MM.1S (cell line): ENCODE measurements around the gene MARK4.

Source experiments
- DNase-seq: peaks from one replicate; pipeline ENCODE4 v3.0.0-alpha.2; 2015
- H2AFZ ChIP-seq: fragments of 300-600 bp; sonication (generic); 2 replicates; pipeline ENCODE4 v1.6.0; 2016; ENCODE audit warnings: antibody characterized with exemption, low read length
- H3F3A ChIP-seq: fragments of 300-600 bp; sonication (generic); 2 replicates; pipeline ENCODE4 v1.6.1; 2016; ENCODE audit warnings: mild to moderate bottlenecking, antibody characterized with exemption, low read length, moderate library complexity, mixed read lengths; ENCODE audit not compliant: insufficient read depth
- H3K27ac ChIP-seq: fragments of 300-600 bp; sonication (generic); 2 replicates; pipeline ENCODE4 v1.5.1; 2016; ENCODE audit warnings: mild to moderate bottlenecking, low read length
- H3K27me3 ChIP-seq: fragments of 300-600 bp; sonication (generic); replicated peaks from 2 replicates; pipeline ENCODE4 v1.6.0; 2016; ENCODE audit warnings: low read length; ENCODE audit not compliant: insufficient read depth
- H3K36me3 ChIP-seq: fragments of 300-600 bp; sonication (generic); replicated peaks from 2 replicates; pipeline ENCODE4 v1.6.1; 2016; ENCODE audit warnings: mild to moderate bottlenecking, low read length, mixed read lengths; ENCODE audit not compliant: insufficient read depth
- H3K4me1 ChIP-seq: fragments of 300-600 bp; sonication (generic); 2 replicates; pipeline ENCODE4 v1.6.1; 2016; ENCODE audit warnings: low read length, mixed read lengths
- H3K4me2 ChIP-seq: fragments of 300-600 bp; sonication (generic); 2 replicates; pipeline ENCODE4 v1.6.0; 2016; ENCODE audit warnings: low read depth, low read length
- H3K4me3 ChIP-seq: fragments of 300-600 bp; sonication (generic); 2 replicates; pipeline ENCODE4 v1.5.1; 2016; ENCODE audit warnings: low read length, mixed read lengths
- H3K79me2 ChIP-seq: fragments of 300-600 bp; sonication (generic); 2 replicates; pipeline ENCODE4 v1.6.1; 2016; ENCODE audit warnings: mixed run types, low read length, mixed read lengths
- H3K9ac ChIP-seq: fragments of 300-600 bp; sonication (generic); 2 replicates; pipeline ENCODE4 v1.6.1; 2016; ENCODE audit warnings: low read length, mixed read lengths
- H3K9me2 ChIP-seq: fragments of 300-600 bp; sonication (generic); replicated peaks from 2 replicates; pipeline ENCODE4 v1.6.1; 2016; ENCODE audit warnings: mild to moderate bottlenecking, low read length, mixed read lengths; ENCODE audit not compliant: insufficient read depth
- H3K9me3 ChIP-seq: fragments of 300-600 bp; sonication (generic); replicated peaks from 2 replicates; pipeline ENCODE4 v1.6.1; 2016; ENCODE audit warnings: mild to moderate bottlenecking, low read length, mixed read lengths; ENCODE audit not compliant: insufficient read depth
- H4K20me1 ChIP-seq: fragments of 300-600 bp; sonication (generic); 2 replicates; pipeline ENCODE4 v1.6.1; 2016; ENCODE audit warnings: mild to moderate bottlenecking, low read length, moderate library complexity, mixed read lengths; ENCODE audit not compliant: insufficient read depth
- EZH2 ChIP-seq: fragments of 300-600 bp; sonication (generic); optimal IDR thresholded peaks from 2 replicates; pipeline ENCODE3; 2017; ENCODE audit warnings: low read depth, mild to moderate bottlenecking, antibody characterized with exemption, low read length, mixed read lengths
- EZH2phosphoT487 ChIP-seq: fragments of 300-600 bp; sonication (generic); IDR thresholded peaks from 2 replicates; pipeline ENCODE4 v1.6.1; 2018; ENCODE audit warnings: antibody characterized with exemption, low read length
- TF ChIP-seq, protein P1 (sequence below): fragments of 300-600 bp; sonication (generic); IDR thresholded peaks from 2 replicates; pipeline ENCODE4 v1.5.1; 2016; ENCODE audit warnings: antibody characterized with exemption, low read length, mixed read lengths

Gene MARK4

GRCh38 chr19:45320997-45321775, 70.1 kb downstream of the MARK4 start:
- no peaks in the 10 kb centered on the region for H3K9me3 ChIP-seq
- H3K9ac ChIP-seq = no peak overlapping the region
- H3F3A ChIP-seq = no peaks in the 10 kb centered on the region
- no peaks in the 10 kb centered on the region for H3K79me2 ChIP-seq
- no peak overlapping the region for H2AFZ ChIP-seq
- H4K20me1 ChIP-seq = no peaks in the 10 kb centered on the region
- H3K27me3 ChIP-seq = peaks cover 58% of the 10 kb centered on the region
- DNase-seq = no peak
- H3K4me2 ChIP-seq = no peak overlapping the region
- H3K36me3 ChIP-seq = no peaks in the 10 kb centered on the region
- no peak overlapping the region for H3K27ac ChIP-seq
- H3K9me2 ChIP-seq = no peaks in the 10 kb centered on the region
- no peaks in the 10 kb centered on the region for H3K4me1 ChIP-seq
- TF ChIP-seq, protein P1, sequence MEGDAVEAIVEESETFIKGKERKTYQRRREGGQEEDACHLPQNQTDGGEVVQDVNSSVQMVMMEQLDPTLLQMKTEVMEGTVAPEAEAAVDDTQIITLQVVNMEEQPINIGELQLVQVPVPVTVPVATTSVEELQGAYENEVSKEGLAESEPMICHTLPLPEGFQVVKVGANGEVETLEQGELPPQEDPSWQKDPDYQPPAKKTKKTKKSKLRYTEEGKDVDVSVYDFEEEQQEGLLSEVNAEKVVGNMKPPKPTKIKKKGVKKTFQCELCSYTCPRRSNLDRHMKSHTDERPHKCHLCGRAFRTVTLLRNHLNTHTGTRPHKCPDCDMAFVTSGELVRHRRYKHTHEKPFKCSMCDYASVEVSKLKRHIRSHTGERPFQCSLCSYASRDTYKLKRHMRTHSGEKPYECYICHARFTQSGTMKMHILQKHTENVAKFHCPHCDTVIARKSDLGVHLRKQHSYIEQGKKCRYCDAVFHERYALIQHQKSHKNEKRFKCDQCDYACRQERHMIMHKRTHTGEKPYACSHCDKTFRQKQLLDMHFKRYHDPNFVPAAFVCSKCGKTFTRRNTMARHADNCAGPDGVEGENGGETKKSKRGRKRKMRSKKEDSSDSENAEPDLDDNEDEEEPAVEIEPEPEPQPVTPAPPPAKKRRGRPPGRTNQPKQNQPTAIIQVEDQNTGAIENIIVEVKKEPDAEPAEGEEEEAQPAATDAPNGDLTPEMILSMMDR = no peak
- no peak overlapping the region for H3K4me3 ChIP-seq

DNA sequence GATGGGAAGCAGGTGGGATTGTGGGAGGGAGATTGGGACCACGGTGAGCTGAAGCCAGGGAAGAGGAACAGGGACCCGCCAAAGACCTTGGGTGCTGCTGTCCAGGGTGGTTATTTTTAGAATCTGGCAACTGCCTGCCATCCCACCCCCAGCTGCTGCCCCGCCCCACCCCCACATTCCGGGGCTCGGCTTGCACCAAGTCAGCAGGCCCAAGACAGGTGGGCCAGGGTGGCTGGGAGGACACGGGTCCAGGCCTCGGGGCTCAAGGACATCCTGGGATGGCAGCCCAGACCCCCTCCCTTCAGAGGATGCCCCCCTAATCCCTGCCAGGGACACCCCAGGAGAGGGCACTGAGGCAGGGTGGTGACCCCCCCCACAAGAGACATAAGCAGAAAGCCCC, 70.8 kb downstream of the MARK4 start:
- DNase-seq = no peak
- Histone ChIP-seq H3K4me1 (no peaks in the 10 kb centered on the region), H4K20me1 (no peaks in the 10 kb centered on the region), H3K9me2 (no peaks in the 10 kb centered on the region), H3K27me3 (peaks cover 52% of the 10 kb centered on the region), H3K9me3 (no peaks in the 10 kb centered on the region), H3K79me2 (no peaks in the 10 kb centered on the region), H3K4me2 (no peak overlapping the region), H3K27ac (no peak overlapping the region), H3K36me3 (no peaks in the 10 kb centered on the region), H3F3A (no peaks in the 10 kb centered on the region), H3K4me3 (no peak overlapping the region), H3K9ac (no peak overlapping the region), H2AFZ (no peak overlapping the region)
- TF ChIP-seq EZH2phosphoT487 (no peak), EZH2 (no peak)
- TF ChIP-seq, protein P1 = no peak

DNA sequence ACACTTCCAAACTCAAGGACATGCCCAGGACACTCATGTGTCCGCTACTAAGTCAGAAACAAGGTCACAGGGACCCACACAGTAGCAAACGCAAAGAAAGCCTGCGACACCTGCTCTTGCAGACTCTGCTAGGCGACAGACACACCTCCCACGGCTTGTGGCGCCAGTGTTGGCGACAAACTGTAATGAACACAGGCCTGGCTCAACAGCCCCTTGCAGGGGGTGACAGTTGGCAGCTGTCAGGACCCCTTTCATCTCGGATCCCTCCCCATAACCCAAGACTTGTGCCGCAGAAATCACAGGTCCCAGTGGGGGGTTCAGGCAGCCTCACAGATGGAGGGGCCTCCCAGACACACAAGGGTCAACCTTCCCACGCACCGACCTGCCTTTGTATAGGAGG, 71.2 kb downstream of the MARK4 start:
- no peaks in the 10 kb centered on the region for H3K79me2 ChIP-seq
- no peaks in the 10 kb centered on the region for H3K9me2 ChIP-seq
- no peak overlapping the region for H3K9ac ChIP-seq
- H3K36me3 ChIP-seq = no peaks in the 10 kb centered on the region
- no peak for TF ChIP-seq EZH2
- TF ChIP-seq EZH2phosphoT487 = no peak
- TF ChIP-seq, protein P1 = no peak
- no peaks in the 10 kb centered on the region for H4K20me1 ChIP-seq
- H3K4me1 ChIP-seq = no peaks in the 10 kb centered on the region
- no peaks in the 10 kb centered on the region for H3F3A ChIP-seq
- no peak for DNase-seq
- H3K27ac ChIP-seq = no peak overlapping the region
- no peak overlapping the region for H3K4me2 ChIP-seq
- H3K9me3 ChIP-seq = no peaks in the 10 kb centered on the region
- H3K27me3 ChIP-seq = peaks cover 50% of the 10 kb centered on the region
- H2AFZ ChIP-seq = no peak overlapping the region
- H3K4me3 ChIP-seq = no peak overlapping the region
